ENCODE data around the gene SRRM3.
"Not testable (repeated sequence)": the region's sequence is repeated elsewhere in the genome, so short reads cannot be mapped to it uniquely, and the experiment has no call there.

SRRM3 gene

DNA sequence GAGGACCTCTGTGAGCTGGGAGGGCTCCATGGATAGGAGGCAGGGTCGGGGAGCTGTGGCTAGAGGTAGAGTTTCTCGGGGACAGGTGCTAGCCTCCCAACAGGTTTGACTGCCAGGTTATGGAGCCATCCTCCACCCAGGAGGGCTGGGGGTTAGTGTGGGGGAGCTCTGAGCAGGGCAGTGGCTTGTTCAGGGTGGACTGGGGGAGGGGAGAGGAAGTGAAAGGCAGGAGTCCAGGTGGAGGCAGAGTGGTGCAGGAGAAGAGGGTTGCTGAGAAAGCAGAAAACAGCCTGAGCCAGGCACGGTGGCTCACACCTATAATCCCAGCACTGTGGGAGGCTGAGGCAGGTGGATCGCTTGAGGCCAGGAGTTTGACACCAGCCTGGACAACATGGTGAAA lies 60.2 kb downstream of the SRRM3 start:
- no peak for DNase-seq (ENCODE audit: low read depth in 2 of 2)

DNA sequence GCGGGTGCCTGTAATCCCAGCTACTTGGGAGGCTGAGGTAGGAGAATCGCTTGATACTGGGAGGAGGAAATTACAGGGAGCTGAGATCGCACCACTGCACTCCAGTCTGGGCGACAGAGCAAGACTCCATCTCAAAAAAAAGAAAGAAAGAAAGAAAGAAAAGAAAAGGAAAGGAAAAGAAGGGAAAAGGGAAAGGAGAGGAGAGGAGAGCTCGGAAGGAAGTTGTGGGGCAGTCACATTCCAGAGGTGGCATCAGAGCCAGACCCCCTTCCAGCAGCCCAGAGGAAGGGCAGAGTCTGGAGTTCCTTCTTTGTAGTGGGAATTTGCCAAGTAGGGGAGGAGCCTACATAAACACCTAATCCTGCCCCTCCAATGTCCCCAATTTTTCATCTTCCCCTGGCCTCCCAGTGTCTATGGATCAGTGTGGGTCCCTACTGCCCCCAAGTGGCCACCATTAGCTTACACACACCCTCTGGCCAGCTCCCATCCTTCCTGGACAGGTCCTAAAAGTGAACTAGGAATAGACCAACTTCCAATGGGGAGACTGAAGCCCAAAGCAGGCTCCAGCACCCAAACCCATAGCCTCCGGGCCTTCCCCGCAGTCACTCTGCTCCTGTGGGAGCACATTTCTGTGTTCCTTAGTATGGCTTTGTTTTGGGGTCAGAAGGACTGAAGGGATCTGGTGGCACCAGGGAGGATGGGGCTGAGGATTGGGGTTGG lies 61.1 kb downstream of the SRRM3 start:
- peak; percentile 25 to 38 for DNase-seq (ENCODE audit: low read depth in 2 of 2)

DNA sequence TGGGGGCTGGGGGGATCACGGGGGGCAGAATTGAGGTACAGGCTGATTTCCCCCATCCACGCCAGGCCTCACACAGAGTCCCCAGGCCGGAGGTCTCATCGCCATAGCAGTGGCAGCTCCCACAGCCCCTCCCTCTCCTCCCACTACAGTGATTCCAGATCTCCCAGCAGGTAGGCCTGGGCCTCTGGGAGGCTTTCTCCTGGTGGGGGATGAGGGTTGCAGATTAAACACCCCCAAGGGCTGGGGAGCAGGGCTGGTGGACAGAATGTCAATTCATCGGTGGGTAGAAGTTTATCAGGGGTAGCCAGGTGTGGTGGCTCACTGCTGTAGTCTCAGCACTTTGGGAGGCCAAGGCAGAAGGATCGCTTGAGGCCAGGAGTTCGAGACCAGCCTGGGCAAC lies 63.6 kb downstream of the SRRM3 start:
- no peak for DNase-seq (ENCODE audit: low read depth in 2 of 2)

DNA sequence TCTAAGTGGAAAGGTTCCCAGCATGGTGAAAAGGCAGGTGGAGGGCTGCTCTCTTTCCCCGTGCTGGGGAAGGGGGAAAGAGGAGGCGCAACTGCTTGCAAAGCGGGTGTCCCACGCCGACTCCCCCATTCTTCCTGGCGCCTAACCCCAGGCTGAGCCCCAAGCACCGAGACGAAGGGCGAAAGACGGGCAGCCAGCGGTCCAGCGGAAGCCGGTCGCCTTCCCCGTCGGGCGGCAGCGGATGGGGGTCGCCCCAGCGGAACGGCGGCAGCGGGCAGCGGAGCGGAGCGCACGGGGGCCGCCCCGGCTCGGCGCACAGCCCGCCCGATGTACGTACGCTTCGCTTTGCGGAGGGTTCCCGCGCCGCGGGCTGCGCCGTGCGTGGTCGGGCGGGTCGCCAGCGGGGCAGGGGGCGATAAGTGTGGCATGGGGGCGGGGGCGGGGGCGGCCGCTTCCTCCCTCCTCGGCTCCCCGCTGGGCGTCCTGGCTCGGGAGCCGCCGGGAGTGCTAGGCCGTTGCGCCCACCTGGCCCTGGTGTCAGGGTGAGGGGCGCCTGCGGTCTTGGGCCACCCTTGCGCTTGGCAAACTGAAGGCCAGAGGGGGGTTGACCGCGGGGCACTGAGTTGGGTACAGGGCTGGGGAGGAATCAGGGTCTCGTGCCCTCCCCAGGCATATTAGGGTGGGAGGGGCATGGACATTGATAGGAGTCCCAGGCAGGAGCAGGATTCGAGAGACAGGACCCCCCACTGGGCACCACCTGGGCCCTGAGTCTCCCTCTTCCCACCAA lies 65.6 kb downstream of the SRRM3 start:
- no peak for DNase-seq (ENCODE audit: low read depth in 2 of 2)

DNA sequence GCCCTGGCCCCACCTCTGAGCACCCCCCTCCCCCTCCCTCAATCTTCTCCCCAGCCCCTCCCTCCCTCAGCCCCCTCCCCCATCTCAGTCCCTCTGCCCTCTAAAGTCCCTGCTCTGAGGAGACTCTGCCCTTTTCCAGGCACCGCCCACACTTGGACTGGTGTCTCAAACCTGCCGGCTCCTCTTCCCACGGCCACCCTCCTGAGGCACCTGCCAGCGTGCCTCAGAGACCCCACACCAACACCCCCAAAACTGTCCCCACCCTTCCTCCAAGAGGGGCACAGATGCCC lies 66.1 kb downstream of the SRRM3 start:
- DNase-seq (ENCODE audit: low read depth in 2 of 2), result no peak

DNA sequence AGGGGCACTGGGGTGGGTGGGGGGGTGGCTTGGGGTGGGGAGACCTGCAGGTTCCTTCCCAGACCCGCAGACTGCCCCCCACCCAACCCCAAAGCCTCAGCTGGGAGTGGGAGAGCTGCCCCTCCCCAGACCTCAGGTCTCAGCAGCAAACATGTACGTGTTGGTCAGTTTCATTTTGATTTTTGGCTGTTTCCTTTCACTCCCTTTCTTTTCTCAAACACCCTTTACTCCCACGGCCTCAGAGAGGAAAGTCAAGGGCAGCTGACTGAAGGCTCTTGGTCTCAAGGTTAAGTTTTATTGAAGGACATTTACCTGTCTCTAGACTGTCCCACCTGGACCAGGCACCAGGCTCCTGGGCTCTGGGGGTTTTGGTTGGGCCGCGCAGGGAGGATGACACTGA lies 66.7 kb downstream of the SRRM3 start:
- no peak for DNase-seq (ENCODE audit: low read depth in 2 of 2)

DNA sequence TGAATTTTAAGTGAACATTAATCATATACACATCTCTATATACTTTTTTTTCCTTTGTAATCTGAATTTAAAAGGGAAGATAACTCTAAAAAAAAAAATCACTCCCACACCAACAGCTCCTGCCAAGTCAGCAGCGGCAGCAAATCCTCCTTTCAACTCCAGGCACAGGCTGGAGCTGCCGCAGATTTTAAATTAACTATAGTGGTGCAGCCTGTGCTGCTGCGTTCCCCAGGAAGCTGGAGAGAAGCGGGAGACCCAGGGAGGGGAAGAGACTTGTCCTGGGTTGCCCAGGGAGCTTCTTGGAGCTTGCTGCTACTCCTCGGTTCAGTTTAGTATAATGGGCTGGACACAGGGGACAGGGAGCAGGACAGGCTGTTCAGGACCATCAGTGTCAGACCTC lies 68.2 kb downstream of the SRRM3 start:
- no peak for DNase-seq (ENCODE audit: low read depth in 2 of 2)

DNA sequence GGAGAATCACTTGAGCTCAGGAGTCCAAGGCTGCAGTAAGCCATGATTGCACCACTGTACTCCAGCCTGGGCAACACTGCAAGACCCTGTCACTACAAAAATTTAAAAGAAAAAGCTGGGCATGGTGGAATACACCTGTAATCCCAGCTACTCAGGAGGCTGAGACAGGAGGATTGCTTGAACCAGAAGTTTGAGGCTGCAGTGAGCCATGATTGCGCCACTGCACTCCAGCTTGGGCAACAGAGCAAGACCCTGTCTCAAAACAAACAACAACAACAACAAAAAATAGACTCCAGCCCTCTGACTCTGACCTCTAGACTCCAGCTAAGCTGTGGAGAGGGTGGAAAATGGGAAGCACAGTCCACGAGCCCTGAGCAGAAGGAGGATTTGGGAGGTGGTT lies 69.7 kb downstream of the SRRM3 start:
- DNase-seq (ENCODE audit: low read depth in 2 of 2), result not testable (repeated sequence)

DNA sequence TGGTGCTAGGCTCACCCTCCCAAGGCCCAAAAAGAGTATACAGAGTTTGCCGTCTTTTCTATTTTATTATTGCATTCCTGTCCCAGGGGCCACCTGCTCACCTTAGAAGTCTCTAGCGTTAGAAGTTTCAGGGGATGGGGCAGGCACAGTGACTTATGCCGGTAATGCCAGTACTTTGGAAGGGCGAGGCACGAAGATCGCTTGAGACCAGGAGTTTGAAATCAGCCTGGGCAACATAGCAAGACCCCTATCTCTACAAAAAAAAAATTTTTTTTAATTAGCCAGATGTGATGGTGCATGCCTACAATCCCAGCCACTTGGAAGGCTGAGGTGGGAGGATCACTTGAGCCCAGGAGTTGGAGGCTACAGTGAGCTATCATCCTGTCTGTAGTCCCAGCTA lies 70.4 kb downstream of the SRRM3 start:
- no peak for DNase-seq (ENCODE audit: low read depth in 2 of 2)

DNA sequence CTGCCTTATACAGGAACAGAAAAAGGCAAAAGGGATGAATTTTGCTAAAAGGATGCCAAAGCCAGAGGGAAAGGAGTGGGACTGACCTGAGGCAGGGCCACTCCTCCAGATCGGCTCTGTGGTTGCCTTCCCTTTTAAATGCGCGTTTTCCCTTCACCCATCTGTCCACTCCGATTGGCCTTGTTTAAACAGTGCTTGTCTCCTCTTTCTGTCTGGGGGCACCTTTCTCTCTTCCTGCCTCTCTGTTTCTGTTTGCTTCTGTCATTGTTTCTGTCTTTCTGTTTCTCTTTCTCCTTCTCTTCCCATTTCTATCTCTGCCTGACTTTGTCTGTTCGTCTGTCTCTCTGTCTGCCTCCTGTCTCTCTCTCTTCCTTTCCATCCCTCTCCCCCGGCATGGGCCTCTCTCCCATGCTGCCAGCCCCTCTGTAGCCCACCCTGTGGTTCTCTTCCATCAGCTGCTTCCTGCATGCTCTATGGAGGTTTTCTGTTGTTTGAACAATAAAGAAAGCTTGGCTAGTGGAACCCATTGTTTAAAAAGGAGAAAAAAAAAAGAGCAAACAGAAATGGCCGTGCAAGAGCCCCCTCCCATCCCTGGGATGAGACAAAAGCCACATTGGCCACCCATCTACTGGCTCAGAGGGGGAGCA lies 71.3 kb downstream of the SRRM3 start:
- no peak for DNase-seq (ENCODE audit: low read depth in 2 of 2)

DNA sequence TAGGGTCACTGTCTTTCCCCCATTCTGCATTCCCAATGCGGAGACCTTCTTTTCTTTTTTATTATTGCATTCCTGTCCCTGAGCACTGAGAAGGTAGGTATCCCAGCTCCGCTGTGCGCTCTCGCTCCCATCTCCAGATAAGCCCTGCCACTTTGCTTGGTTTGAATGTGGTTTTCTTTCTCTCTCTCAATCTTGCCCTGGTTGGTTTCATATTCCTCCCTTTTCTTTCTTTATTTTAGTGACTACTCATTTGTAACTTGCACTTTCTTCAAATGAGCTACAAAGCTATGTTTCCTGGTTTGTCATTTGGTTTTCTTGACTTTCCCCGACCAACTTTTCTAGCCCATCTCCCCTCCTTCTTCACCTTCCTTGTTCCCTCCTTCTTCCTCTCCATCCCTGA lies 71.8 kb downstream of the SRRM3 start:
- no peak for DNase-seq (ENCODE audit: low read depth in 2 of 2)

DNA sequence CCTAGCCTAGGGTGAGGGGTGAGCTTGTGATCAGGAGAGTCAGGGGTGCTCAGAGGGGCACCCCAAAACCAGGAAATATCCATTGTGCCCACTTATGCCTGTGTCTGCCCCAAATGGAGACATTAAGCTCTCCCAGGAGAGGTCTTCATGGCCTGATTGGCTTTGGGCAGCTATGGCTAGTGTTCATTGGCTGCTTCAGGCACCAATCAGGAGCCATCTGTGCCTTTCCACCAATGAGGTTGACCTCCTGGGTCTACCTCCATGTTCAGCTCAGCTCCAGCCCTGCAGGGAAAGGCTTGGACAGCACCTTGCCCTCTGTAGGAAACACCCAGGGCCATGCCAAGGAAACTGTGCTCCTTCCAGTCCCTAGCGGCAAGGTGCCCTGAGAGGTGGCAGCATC lies 76.8 kb downstream of the SRRM3 start:
- no peak for DNase-seq (ENCODE audit: low read depth in 2 of 2)

DNA sequence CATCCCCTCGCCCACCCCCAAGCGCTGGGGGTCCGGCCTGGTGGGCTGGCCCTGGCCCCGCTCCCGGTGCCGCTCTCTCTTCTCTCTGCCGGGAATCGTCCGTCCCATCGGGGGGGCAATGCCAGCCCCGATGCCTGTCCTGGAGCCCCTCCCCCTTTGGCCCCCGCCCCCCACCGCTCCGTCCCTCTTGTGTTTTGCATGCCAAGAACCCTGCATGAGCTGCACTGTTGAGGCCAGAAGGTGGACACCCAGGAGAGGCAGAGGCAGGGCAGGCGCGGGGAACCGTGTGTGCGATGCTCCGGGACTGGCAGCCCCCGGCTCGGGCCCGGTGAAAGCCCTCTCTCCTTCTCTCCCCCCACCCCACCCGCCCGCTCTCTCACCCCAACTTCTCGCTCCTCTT lies 78.7 kb downstream of the SRRM3 start:
- DNase-seq (ENCODE audit: low read depth in 2 of 2), result no peak

DNA sequence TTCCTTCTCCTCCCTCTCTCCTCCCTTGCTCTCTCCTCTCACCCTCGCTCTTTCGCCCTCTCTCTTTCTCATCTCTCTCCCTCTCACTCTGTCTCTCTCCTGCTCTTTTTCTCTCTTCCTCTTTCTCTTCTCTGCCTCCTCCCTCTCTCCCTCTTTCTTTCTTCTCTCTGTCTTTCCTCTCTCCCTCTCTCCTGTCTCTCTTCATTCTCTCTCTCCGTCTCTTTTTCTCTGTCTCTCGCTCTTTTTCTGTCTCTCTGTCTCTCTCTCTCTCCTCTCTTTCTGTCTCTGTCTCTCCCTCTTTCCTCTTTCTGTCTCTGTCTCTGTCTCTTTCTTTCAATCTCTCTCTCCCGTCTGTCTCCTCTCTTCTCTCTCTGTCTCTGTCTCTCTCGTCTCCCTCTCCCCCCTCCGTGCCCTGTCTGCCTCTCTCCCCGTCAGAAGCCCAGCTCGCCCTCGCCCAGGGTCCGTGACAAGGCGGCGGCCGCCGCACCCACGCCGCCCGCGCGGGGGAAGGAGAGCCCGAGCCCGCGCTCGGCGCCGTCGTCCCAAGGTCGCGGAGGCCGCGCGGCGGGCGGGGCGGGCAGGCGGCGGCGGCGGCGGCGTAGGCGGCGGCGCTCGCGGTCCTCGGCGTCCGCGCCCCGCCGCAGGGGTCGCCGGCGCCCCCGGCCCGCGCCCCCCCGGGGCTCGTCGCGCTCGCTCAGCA lies 79.5 kb downstream of the SRRM3 start:
- DNase-seq (ENCODE audit: low read depth in 2 of 2), result no peak

DNA sequence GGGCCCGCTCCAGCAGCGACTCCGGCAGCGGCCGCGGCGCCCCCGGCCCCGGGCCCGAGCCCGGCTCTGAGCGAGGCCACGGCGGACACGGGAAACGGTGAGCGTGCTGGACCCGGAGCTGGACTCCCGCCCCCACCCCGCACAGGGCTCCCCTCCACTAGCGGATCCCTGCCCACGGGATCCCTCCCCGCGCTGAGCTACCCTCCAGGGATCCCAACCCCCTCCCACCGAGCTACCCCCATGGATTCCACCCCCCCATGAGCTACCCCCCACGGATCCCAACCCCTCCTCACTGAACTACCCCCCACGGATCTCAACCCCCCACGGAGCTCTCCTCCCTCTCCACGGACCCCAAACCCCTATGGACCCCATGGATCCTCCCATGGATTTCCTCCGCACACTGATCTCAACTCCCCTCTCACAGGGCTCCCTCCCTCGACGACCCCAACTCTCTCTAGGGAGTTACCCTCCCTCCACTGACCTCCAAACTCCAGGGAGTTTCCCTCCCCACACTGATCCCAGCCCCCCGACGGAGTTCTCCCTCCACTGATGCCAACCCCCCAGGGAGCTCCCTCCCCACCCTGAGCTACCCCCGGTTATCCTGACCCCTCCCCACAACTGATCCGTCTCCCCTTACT lies 80.1 kb downstream of the SRRM3 start:
- no peak for DNase-seq (ENCODE audit: low read depth in 2 of 2)

DNA sequence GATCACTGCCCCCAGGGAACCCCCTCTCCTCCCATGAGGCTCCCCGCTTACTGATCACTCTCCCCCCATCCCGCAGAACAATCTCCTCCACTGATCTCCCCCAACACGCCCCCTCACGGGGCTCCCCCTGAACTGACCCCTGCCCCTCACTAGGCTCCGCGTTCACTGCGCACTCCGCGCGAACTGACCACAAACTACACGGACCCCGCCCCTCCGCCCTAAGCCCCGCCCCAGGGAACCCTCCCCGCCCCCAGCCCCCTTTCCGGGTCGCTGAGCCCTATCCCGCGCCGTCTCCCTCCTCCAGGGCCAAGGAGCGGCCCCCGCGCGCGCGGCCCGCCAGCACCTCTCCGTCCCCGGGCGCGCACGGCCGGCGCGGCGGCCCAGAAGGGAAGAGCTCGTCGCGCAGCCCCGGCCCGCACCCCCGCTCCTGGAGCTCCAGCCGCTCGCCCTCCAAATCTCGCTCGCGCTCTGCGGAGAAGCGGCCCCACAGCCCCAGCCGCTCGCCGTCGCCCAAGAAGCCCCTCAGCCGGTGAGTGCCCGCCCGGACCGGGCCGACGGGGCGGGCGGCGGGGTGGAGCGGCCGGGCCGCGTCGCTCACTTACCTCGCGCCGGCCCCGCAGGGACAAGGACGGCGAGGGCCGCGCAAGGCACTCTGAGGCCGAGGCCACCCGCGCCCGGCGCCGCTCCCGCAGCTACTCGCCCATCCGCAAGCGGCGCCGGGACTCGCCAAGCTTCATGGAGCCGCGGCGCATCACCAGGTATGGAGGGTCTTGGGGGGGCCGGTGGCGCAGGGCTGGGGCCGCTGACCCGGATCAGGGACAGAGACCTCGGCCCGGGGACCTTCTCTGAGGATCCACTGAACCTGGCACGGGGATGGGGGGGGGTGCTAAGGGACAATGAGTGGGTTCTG lies 80.9 kb downstream of the SRRM3 start:
- DNase-seq (ENCODE audit: low read depth in 2 of 2), result no peak

DNA sequence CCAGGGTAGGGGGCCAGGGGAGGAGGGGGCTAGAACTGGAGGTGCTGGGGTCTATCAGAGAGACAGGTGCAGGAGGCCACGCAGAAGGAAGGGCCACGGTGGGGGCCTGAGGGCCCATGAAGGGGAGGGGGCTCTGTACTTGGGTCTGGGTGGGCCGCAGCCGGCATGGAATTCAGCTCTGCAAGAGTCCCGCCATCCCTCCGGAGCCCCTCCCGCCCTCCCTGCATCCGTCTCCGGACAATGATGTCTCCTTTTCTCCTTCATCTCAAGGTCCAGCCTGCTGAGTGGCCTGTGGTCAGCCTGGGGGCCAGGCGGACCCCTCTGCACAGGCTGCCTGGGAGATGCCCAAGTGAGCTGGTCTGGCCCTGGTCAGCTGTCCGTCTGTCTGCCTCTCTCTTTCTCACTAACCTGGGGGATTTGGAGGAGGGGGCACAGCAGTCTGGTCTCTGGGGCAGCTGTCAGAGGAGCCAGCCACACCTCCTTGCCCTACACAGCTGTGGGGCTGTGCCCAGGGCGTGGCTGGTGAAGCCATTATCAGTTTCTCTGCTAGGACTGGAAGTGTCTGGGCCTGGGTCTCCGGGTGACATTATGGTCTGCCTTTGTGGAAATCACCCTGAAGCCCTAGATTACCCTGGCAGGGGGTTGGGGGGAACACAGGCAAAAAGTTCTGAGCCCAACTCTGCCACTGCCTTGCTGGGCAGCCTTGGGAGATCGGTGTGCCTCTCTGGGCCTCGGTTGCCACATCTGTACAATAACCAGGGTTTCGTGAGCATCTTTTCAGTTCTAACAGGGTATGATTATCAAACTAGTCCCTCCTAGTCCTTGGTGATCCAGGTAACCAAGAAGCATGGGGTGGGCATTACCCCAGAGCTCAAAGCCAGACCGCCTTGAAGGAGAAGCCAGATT lies 81.8 kb downstream of the SRRM3 start:
- DNase-seq (ENCODE audit: low read depth in 2 of 2), result no peak

DNA sequence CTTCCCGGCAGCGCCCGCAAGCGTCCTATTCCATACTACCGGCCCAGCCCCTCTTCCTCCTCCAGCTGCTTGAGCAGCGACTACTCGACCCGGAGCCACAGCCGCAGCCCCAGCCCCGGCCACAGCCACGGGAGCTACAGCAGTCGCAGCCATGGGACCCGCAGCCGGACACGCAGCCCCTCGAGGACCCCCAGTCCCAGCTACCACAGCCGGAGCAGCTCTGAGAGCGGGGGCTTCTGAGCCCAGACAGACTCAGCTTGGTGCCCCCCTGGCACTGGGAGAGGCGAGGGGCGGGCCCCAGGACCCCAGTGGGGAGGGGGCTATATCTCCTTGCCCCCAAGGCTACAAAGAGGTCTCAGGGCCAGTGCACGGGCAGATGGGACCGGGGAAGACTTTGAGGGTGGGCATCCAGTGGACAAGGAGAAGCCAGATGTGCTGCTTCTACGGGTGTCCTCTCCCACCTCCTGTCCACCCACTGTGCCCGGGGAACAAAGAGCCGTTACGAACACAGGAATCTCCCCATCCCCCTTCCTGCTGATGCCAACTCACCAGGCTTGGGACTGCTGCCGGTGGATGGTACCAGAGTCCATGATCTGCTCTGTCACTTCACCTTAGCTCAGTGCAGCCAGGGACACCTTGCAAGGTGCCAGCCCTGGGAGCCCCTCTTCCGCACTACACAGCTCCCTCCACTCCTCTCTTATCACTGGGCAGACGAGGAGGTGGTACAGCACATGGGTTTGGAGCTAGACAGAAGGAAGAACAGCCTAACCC lies 84.1 kb downstream of the SRRM3 start:
- no peak for DNase-seq (ENCODE audit: low read depth in 2 of 2)

DNA sequence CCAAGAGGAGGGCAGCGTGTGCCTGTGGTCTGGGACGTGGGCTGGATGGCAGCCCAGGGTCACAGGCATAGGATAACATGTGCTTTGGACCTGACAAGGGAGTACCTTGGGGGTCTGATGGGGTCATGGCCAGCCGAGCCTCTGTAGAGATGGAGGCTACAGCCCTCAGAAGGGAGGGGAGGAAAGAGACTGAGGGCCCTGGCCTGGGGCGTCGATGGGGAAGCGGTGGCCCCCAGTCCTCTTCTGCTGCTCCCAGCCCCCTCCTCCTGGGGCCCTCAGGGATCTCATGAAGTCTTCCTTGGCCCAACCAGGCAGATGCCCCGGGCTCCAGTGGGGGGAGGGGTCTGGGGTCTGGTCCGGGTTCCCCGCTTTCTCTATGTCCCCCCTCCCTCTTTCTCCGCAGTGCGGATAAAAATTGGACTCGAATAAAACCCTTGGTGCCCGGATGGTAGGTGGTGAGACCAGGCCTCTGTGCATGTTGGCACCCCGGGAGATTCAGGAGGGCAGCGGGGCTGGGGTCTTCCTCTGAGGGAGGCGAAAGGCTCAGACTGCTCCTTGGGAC lies 85.2 kb downstream of the SRRM3 start:
- DNase-seq (ENCODE audit: low read depth in 2 of 2), result no peak
